Measurements from ENCODE around the gene PLIN5. TPM values are rescaled to one million over a fixed set of nuclear protein-coding genes. Genes with fewer than 3 reads are reported as not detected.

Gene PLIN5
- total RNA-seq, 1 experiment from 2014 or later, result 3.9 TPM

DNA sequence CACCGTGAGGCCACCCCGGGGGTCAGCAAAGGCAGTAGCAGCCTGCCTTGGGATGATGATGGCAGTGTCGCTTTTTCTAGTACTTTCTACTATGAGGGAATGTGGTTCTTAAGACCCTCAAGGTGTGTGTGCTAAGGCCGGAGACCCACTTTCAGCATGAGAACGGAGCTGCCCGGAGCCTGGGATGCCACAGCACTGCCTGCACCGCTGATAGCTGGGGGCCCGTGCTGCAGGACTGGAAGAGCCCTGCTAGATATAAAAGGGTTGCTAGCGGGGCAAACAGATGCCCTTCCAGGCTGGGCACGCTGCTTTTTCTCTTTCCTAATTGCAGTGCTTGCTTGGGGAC lies 31.2 kb downstream of the PLIN5 start:
- WGBS (ENCODE audit: extremely low coverage, insufficient read length, low lambda C conversion rate), result no CpG with 5 or more reads among the region's 10 CpGs
- Histone ChIP-seq H3K27ac (ENCODE audit: insufficient read length, low read depth, low read length) (no peak overlapping the region), H3K18ac (ENCODE audit: insufficient read length, low read depth, low read length) (no peak overlapping the region)

More for the DNA sequence above, 31.2 kb downstream of the PLIN5 start:
- no peak overlapping the region for H3K9ac ChIP-seq (ENCODE audit: extremely low read depth, insufficient read length, low read length)
- no peak overlapping the region for H3K56ac ChIP-seq (ENCODE audit: insufficient read length, low read depth, low read length)
- no peak overlapping the region for H2AK5ac ChIP-seq (ENCODE audit: insufficient read length, low read length)
- no peaks in the 10 kb centered on the region for H3K23me2 ChIP-seq (ENCODE audit: insufficient read length, low read depth, low read length, poor library complexity, severe bottlenecking)
- H3K23ac ChIP-seq (ENCODE audit: insufficient read length, low read depth, low read length), result no peak overlapping the region
- H4K91ac ChIP-seq (ENCODE audit: insufficient read length, low read depth, low read length), result no peak overlapping the region
- H3K4me1 ChIP-seq (ENCODE audit: insufficient read depth, low read length), result no peaks in the 10 kb centered on the region
- no peaks in the 10 kb centered on the region for H3K9me3 ChIP-seq (ENCODE audit: control insufficient read depth, low read depth, low read length)
- H3K4me3 Mint-ChIP-seq, result no peak overlapping the region
- no peaks in the 10 kb centered on the region for H3K4me1 Mint-ChIP-seq
- H3K4me2 ChIP-seq (ENCODE audit: insufficient read depth, insufficient read length, low read length), result no peak overlapping the region
- no peak overlapping the region for H2BK5ac ChIP-seq (ENCODE audit: insufficient read length, low read length)
- no peak overlapping the region for H4K8ac ChIP-seq (replicated peaks; ENCODE audit: insufficient read length, low read depth, low read length)
- H3K27ac Mint-ChIP-seq, result no peak overlapping the region
- no peaks in the 10 kb centered on the region for H4K20me1 ChIP-seq (ENCODE audit: control insufficient read depth, insufficient read depth, insufficient read length)
- H4K5ac ChIP-seq (ENCODE audit: insufficient read length, low read depth, low read length), result no peak overlapping the region
- H2AFZ ChIP-seq (ENCODE audit: low read length), result no peak overlapping the region
- no peaks in the 10 kb centered on the region for H3K79me2 ChIP-seq (ENCODE audit: insufficient read depth, low read length)
- H3T11ph ChIP-seq (ENCODE audit: low read length), result no peak overlapping the region
- no peak overlapping the region for H3K4ac ChIP-seq (ENCODE audit: low read depth, low read length)
- peaks cover 20 to 56% (median 48%) of the 10 kb centered on the region in 3 experiments; a peak in 6 of 7 replicates for H3K36me3 Mint-ChIP-seq (ENCODE audit: insufficient read depth in 1 of 3, low read depth in 3 of 3)
- no peaks in the 10 kb centered on the region for H3K79me1 ChIP-seq (ENCODE audit: insufficient read depth, low read depth, low read length, poor library complexity, severe bottlenecking)
- H2BK12ac ChIP-seq (ENCODE audit: insufficient read length, low read depth, low read length), result no peak overlapping the region
- no peak overlapping the region for H3K14ac ChIP-seq (ENCODE audit: insufficient read depth, low read length)
- TF ChIP-seq, protein P1, sequence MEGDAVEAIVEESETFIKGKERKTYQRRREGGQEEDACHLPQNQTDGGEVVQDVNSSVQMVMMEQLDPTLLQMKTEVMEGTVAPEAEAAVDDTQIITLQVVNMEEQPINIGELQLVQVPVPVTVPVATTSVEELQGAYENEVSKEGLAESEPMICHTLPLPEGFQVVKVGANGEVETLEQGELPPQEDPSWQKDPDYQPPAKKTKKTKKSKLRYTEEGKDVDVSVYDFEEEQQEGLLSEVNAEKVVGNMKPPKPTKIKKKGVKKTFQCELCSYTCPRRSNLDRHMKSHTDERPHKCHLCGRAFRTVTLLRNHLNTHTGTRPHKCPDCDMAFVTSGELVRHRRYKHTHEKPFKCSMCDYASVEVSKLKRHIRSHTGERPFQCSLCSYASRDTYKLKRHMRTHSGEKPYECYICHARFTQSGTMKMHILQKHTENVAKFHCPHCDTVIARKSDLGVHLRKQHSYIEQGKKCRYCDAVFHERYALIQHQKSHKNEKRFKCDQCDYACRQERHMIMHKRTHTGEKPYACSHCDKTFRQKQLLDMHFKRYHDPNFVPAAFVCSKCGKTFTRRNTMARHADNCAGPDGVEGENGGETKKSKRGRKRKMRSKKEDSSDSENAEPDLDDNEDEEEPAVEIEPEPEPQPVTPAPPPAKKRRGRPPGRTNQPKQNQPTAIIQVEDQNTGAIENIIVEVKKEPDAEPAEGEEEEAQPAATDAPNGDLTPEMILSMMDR (conservative IDR thresholded peaks at IDR 0.05), result no peak
- peaks cover 24% of the 10 kb centered on the region for H3K27me3 Mint-ChIP-seq (ENCODE audit: low read depth)
- no peak overlapping the region for H2BK120ac ChIP-seq (ENCODE audit: low read depth, low read length, poor library complexity, severe bottlenecking)
- H3K27me3 ChIP-seq (ENCODE audit: insufficient read depth, low read length), result no peaks in the 10 kb centered on the region
- no peak overlapping the region for H2BK20ac ChIP-seq (ENCODE audit: low read depth, low read length, poor library complexity, severe bottlenecking)
- no peak overlapping the region for H2BK15ac ChIP-seq (ENCODE audit: low read depth, low read length)
- no peak for DNase-seq
- no peaks in the 10 kb centered on the region for H3K9me3 Mint-ChIP-seq
